ENCODE results near the gene TRIM54. TPM values are rescaled to one million over a fixed set of nuclear protein-coding genes. Genes with fewer than 3 reads are reported as not detected.
A peak's percentile ranks its signal among the peaks of the same experiment; 100 is the strongest.
"Not testable (repeated sequence)": the region's sequence is repeated elsewhere in the genome, so short reads cannot be mapped to it uniquely, and the experiment has no call there.

TRIM54 gene
- total RNA-seq, 1 donor from 2014 or later = 0.26 TPM

GRCh38 chr2:27309651-27310050 is 27.4 kb downstream of the TRIM54 start:
- no peak for DNase-seq (ENCODE audit: low read depth in 2 of 2)

GRCh38 chr2:27312152-27312551 is 29.9 kb downstream of the TRIM54 start:
- no peak for DNase-seq (ENCODE audit: low read depth in 2 of 2)

GRCh38 chr2:27313882-27314645 is 31.8 kb downstream of the TRIM54 start:
- peak in 1 of 2 donors; percentile 15 for DNase-seq (ENCODE audit: low read depth in 2 of 2)

- no peak for DNase-seq (ENCODE audit: low read depth in 2 of 2)
Observed at GRCh38 chr2:27314709-27315108, 32.5 kb downstream of the TRIM54 start.

- DNase-seq (ENCODE audit: low read depth in 2 of 2) = no peak
Observed at GRCh38 chr2:27315122-27315521, 32.9 kb downstream of the TRIM54 start.

GRCh38 chr2:27316655-27317412 is 34.6 kb downstream of the TRIM54 start:
- DNase-seq (ENCODE audit: low read depth in 2 of 2) = no peak

- DNase-seq (ENCODE audit: low read depth in 2 of 2) = not testable (repeated sequence)
Observed at GRCh38 chr2:27319839-27320238, 37.6 kb downstream of the TRIM54 start.

- peak; percentile 97 to 98 for DNase-seq (ENCODE audit: low read depth in 2 of 2)
Observed at GRCh38 chr2:27320958-27321543, 38.8 kb downstream of the TRIM54 start.

- DNase-seq (ENCODE audit: low read depth in 2 of 2) = peak in 1 of 2 donors; percentile 40
Observed at GRCh38 chr2:27322301-27322765, 40.1 kb downstream of the TRIM54 start.

- DNase-seq (ENCODE audit: low read depth in 2 of 2) = peak; percentile 88 to 94
Observed at GRCh38 chr2:27322766-27323595, 40.8 kb downstream of the TRIM54 start, which contains the start of gene MPV17. Gene MPV17 (minus strand): TSS chr2:27323097. CDS start chr2:27322517, 580 bp downstream.

- DNase-seq (ENCODE audit: low read depth in 2 of 2) = no peak
Observed at GRCh38 chr2:27323596-27324285, 41.5 kb downstream of the TRIM54 start.

- DNase-seq (ENCODE audit: low read depth in 2 of 2) = no peak
Observed at GRCh38 chr2:27324720-27325119, 42.5 kb downstream of the TRIM54 start.

- no peak for DNase-seq (ENCODE audit: low read depth in 2 of 2)
Observed at GRCh38 chr2:27335311-27335710, 53.1 kb downstream of the TRIM54 start.

GRCh38 chr2:27336173-27336572 is 53.9 kb downstream of the TRIM54 start:
- DNase-seq (ENCODE audit: low read depth in 2 of 2) = no peak

GRCh38 chr2:27347641-27348040 is 65.4 kb downstream of the TRIM54 start:
- DNase-seq (ENCODE audit: low read depth in 2 of 2) = no peak

GRCh38 chr2:27350106-27350693 is 68.0 kb downstream of the TRIM54 start:
- DNase-seq (ENCODE audit: low read depth in 2 of 2) = no peak

- DNase-seq (ENCODE audit: low read depth in 2 of 2) = no peak
Observed at GRCh38 chr2:27351802-27352598, 69.8 kb downstream of the TRIM54 start.

- DNase-seq (ENCODE audit: low read depth in 2 of 2) = not testable (repeated sequence)
Observed at GRCh38 chr2:27353386-27353761, 71.1 kb downstream of the TRIM54 start.
